CD4-positive, alpha-beta T cell treated with Interleukin-4 for 1 hour (primary cell): ENCODE results near the gene GON4L.
"Not testable (repeated sequence)": the region's sequence is repeated elsewhere in the genome, so short reads cannot be mapped to it uniquely, and the experiment has no call there.

ENCODE experiments used
- DNase-seq, 2 donors: peaks; one replicate each; pipeline ENCODE4 v3.0.0-alpha.2; 2020 to 2022

The GON4L gene

GRCh38 chr1:155741908-155742307 is 115.1 kb downstream of the GON4L start:
- DNase-seq = no peak

- no peak for DNase-seq
Measured at GRCh38 chr1:155740995-155741394, 116.0 kb downstream of the GON4L start.

GRCh38 chr1:155729031-155729898 is 127.7 kb downstream of the GON4L start:
- peak; percentile 32 to 49 for DNase-seq

- no peak for DNase-seq
Measured at GRCh38 chr1:155725142-155725541, 131.9 kb downstream of the GON4L start.

- no peak for DNase-seq
Measured at GRCh38 chr1:155719703-155720102, 137.3 kb downstream of the GON4L start.

GRCh38 chr1:155718524-155719115 is 138.4 kb downstream of the GON4L start:
- DNase-seq = not testable (repeated sequence)

GRCh38 chr1:155717041-155717440 is 140.0 kb downstream of the GON4L start:
- DNase-seq = peak in 1 of 2 donors; percentile 3

GRCh38 chr1:155715777-155716176 is 141.2 kb downstream of the GON4L start:
- no peak for DNase-seq

- DNase-seq = not testable (repeated sequence)
Measured at GRCh38 chr1:155715056-155715455, 142.0 kb downstream of the GON4L start.

GRCh38 chr1:155713075-155713474 is 143.9 kb downstream of the GON4L start:
- DNase-seq = no peak

- DNase-seq = peak in 1 of 2 donors; percentile 19
Measured at GRCh38 chr1:155712636-155713035, 144.4 kb downstream of the GON4L start.

GRCh38 chr1:155711457-155711856 is 145.6 kb downstream of the GON4L start:
- DNase-seq = not testable (repeated sequence)

GRCh38 chr1:155709391-155709790 is 147.6 kb downstream of the GON4L start:
- DNase-seq = no peak

GRCh38 chr1:155706139-155706538 is 150.9 kb downstream of the GON4L start:
- DNase-seq = no peak

GRCh38 chr1:155704414-155704813 is 152.6 kb downstream of the GON4L start:
- not testable (repeated sequence) for DNase-seq

GRCh38 chr1:155703216-155703615 is 153.8 kb downstream of the GON4L start:
- no peak for DNase-seq

- not testable (repeated sequence) for DNase-seq
Measured at GRCh38 chr1:155701675-155702074, 155.3 kb downstream of the GON4L start.
